Osteocyte (in vitro differentiated cells): Measurements from ENCODE around the gene TRIM75. TPM values are rescaled to one million over a fixed set of nuclear protein-coding genes. Genes with fewer than 3 reads are reported as not detected.
A peak's percentile ranks its signal among the peaks of the same experiment; 100 is the strongest.

ENCODE experiments used
- DNase-seq: peaks from one replicate; pipeline ENCODE4 v3.0.0; 2021; ENCODE audit warnings: mixed read lengths; ENCODE audit not compliant: unreplicated experiment; ENCODE audit errors: extremely low spot score
- H3K27ac Mint-ChIP-seq: one replicate; pipeline ENCODE4 v1.8.0; 2021; ENCODE audit warnings: mild to moderate bottlenecking, mixed read lengths; ENCODE audit not compliant: unreplicated experiment
- H3K27me3 Mint-ChIP-seq: one replicate; pipeline ENCODE4 v1.8.0; 2021; ENCODE audit warnings: mixed read lengths; ENCODE audit not compliant: unreplicated experiment
- H3K36me3 Mint-ChIP-seq: one replicate; pipeline ENCODE4 v1.8.0; 2021; ENCODE audit warnings: mixed read lengths; ENCODE audit not compliant: unreplicated experiment
- H3K4me1 Mint-ChIP-seq: one replicate; pipeline ENCODE4 v1.8.0; 2021; ENCODE audit warnings: mixed read lengths; ENCODE audit not compliant: unreplicated experiment
- H3K4me3 Mint-ChIP-seq: one replicate; pipeline ENCODE4 v1.8.0; 2021; ENCODE audit warnings: mild to moderate bottlenecking, moderate library complexity, mixed read lengths; ENCODE audit not compliant: unreplicated experiment
- H3K9me3 Mint-ChIP-seq: one replicate; pipeline ENCODE4 v1.8.0; 2021; ENCODE audit warnings: mixed read lengths; ENCODE audit not compliant: unreplicated experiment
- total RNA-seq: library from RNA; stranded (reverse); gene quantifications from 2 replicates; pipeline ENCODE4 v1.2.1, GENCODE V29; 2021
- TF ChIP-seq, protein P1 (sequence below): fragments of 200-600 bp; sonication (generic); IDR thresholded peaks from 2 replicates; pipeline ENCODE4 v1.5.0; 2021; ENCODE audit warnings: antibody characterized with exemption, mild to moderate bottlenecking, moderate library complexity

TRIM75 gene
- total RNA-seq, 1 donor from 2014 or later: not detected

DNA sequence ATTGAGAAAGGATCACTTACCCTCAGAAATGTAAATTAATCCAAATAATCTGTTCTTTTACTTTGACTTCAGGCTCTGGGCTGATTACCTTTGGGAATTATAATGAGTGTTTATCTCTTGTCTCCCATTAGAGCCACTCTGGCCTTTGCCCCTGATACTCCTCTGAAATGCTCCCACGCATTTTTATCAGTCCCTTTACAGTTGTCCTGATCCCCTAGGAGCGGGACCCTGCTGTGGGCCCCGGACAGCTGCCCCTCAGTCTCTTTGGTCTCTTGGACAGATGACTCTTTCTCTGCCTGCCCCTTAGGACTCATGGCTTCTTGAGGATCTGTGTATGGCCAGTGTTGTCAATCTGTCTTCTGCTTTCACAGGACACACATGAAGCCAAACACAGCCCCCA is 1.0 kb upstream of the TRIM75 start:
- TF ChIP-seq, protein P1, sequence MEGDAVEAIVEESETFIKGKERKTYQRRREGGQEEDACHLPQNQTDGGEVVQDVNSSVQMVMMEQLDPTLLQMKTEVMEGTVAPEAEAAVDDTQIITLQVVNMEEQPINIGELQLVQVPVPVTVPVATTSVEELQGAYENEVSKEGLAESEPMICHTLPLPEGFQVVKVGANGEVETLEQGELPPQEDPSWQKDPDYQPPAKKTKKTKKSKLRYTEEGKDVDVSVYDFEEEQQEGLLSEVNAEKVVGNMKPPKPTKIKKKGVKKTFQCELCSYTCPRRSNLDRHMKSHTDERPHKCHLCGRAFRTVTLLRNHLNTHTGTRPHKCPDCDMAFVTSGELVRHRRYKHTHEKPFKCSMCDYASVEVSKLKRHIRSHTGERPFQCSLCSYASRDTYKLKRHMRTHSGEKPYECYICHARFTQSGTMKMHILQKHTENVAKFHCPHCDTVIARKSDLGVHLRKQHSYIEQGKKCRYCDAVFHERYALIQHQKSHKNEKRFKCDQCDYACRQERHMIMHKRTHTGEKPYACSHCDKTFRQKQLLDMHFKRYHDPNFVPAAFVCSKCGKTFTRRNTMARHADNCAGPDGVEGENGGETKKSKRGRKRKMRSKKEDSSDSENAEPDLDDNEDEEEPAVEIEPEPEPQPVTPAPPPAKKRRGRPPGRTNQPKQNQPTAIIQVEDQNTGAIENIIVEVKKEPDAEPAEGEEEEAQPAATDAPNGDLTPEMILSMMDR: no peak
- no peak overlapping the region for H3K27ac Mint-ChIP-seq
- DNase-seq: no peak
- peaks cover 11% of the 10 kb centered on the region for H3K27me3 Mint-ChIP-seq
- H3K36me3 Mint-ChIP-seq: no peaks in the 10 kb centered on the region
- H3K4me3 Mint-ChIP-seq: no peak overlapping the region
- H3K9me3 Mint-ChIP-seq: no peaks in the 10 kb centered on the region
- no peaks in the 10 kb centered on the region for H3K4me1 Mint-ChIP-seq

DNA sequence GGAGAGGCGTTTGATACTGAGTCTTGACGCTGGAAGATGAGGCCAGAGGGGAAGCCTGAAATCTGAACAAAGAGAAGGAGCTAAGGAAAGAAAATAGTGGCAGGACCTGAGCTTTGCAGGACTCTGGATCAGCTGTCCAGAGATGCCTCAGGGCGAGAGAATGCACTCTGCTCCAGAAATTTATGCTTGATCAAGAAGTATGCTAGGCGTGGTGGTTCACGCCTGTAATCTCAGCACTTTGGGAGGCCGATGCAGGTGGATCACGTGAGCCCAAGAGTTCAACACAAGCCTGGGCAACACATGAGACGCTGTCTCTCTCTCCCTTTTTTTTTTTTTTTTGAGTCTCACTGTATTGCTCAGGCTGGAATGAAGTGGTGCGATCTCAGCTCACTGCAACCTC is 1.9 kb downstream of the TRIM75 start:
- Mint-ChIP-seq H3K4me3 (no peak overlapping the region), H3K9me3 (no peaks in the 10 kb centered on the region), H3K27ac (no peak overlapping the region), H3K27me3 (peaks cover 20% of the 10 kb centered on the region), H3K4me1 (no peaks in the 10 kb centered on the region), H3K36me3 (no peaks in the 10 kb centered on the region)
- TF ChIP-seq, protein P1: no peak
- DNase-seq: no peak

DNA sequence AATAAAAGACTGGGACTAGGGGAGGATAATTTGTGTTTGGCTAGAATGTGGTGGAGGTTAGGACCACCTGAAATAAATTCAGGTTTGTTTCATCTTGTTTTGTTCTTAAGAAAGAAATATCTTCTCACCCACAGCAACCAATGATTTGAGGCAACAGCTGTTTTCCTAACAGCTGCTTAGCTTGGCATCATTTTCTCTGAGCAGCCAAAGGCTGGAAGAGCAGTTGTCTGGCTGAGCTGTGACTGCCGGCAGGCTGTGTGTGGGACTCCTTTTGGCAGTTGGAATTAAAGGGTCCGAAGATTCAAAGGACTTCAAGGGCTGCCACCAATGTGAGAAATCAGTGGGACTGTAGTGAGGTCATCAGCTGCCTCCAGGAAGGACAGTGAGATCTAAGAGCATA is 5.0 kb downstream of the TRIM75 start:
- Mint-ChIP-seq H3K4me1 (no peaks in the 10 kb centered on the region), H3K9me3 (no peaks in the 10 kb centered on the region), H3K36me3 (no peaks in the 10 kb centered on the region), H3K27me3 (peaks cover 11% of the 10 kb centered on the region), H3K27ac (no peak overlapping the region), H3K4me3 (no peak overlapping the region)
- TF ChIP-seq, protein P1: no peak
- DNase-seq: no peak

DNA sequence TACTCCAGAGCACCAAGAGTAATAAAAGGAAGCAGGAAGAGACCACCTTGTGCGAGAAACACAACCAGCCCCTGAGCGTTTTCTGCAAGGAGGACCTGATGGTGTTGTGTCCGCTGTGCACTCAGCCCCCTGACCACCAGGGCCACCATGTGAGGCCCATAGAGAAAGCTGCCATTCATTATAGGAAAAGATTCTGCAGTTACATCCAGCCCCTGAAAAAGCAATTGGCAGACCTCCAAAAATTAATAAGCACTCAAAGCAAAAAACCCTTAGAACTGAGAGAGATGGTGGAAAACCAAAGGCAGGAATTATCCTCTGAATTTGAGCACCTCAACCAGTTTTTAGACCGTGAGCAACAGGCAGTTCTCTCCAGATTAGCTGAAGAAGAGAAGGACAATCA is 5.7 kb downstream of the TRIM75 start:
- no peak overlapping the region for H3K27ac Mint-ChIP-seq
- peaks cover 11% of the 10 kb centered on the region for H3K27me3 Mint-ChIP-seq
- TF ChIP-seq, protein P1: no peak
- H3K36me3 Mint-ChIP-seq: no peaks in the 10 kb centered on the region
- no peak overlapping the region for H3K4me3 Mint-ChIP-seq
- DNase-seq: no peak
- H3K4me1 Mint-ChIP-seq: no peaks in the 10 kb centered on the region
- no peaks in the 10 kb centered on the region for H3K9me3 Mint-ChIP-seq

DNA sequence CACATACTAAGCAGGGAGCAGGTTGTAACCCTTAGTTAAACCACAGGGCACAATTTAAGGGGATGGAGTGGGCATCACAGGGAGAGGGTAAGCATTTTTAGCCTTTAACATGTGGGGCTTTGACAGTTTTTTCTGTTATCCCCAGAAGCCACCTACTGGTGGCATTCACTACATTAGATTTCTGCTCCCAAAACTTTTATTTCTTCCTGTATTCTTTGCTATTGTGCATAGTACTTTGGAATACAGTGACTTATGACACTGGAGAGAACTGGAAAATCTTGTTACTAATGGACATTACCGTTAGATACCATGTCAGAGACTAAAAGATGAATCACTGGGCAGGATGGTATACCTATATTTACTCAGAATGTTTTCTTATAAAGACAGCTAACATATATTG is 7.3 kb downstream of the TRIM75 start:
- no peaks in the 10 kb centered on the region for H3K9me3 Mint-ChIP-seq

More for the DNA sequence above, 7.3 kb downstream of the TRIM75 start:
- DNase-seq: no peak
- Mint-ChIP-seq H3K27ac (no peak overlapping the region), H3K4me1 (no peaks in the 10 kb centered on the region), H3K27me3 (peaks cover 11% of the 10 kb centered on the region), H3K4me3 (no peak overlapping the region), H3K36me3 (no peaks in the 10 kb centered on the region)
- TF ChIP-seq, protein P1: peak; percentile 47
